Neural cell (in vitro differentiated cells): ENCODE data around the gene CHL1.

Source experiments
- EZH2 ChIP-seq: fragments of 200-600, 300-800 bp; shearing (Covaris generic), sonication (generic); IDR thresholded peaks from 2 replicates; pipeline ENCODE4 v1.6.1; 2014; ENCODE audit warnings: antibody characterized with exemption, low read length, borderline replicate concordance, mild to moderate bottlenecking; ENCODE audit not compliant: insufficient read depth, poor library complexity, severe bottlenecking
- POLR2AphosphoS5 ChIP-seq: IDR thresholded peaks from 2 replicates; pipeline ENCODE4 v1.6.1; 2012
- RAD21 ChIP-seq: fragments of 450-650 bp; conservative IDR thresholded peaks from 2 replicates; pipeline ENCODE4 v1.6.1; 2014; ENCODE audit warnings: antibody characterized with exemption, mild to moderate bottlenecking, moderate library complexity
- TAF1 ChIP-seq: IDR thresholded peaks from 2 replicates; pipeline ENCODE4 v1.6.1; 2012; ENCODE audit warnings: low read depth
- TF ChIP-seq, protein P1 (sequence below): fragments of 450-650 bp; IDR thresholded peaks from 2 replicates; pipeline ENCODE4 v1.5.1; 2014; ENCODE audit warnings: antibody characterized with exemption, mild to moderate bottlenecking, moderate library complexity; ENCODE audit not compliant: poor library complexity, severe bottlenecking
- TF ChIP-seq, protein P2 (sequence below): IDR thresholded peaks from 2 replicates; pipeline ENCODE4 v1.6.1; 2012; ENCODE audit warnings: borderline replicate concordance

GRCh38 chr3:332701-333100 lies 136.1 kb downstream of the CHL1 start:
- TF ChIP-seq RAD21 (no peak), EZH2 (no peak), TAF1 (no peak), POLR2AphosphoS5 (no peak)
- TF ChIP-seq, protein P1, sequence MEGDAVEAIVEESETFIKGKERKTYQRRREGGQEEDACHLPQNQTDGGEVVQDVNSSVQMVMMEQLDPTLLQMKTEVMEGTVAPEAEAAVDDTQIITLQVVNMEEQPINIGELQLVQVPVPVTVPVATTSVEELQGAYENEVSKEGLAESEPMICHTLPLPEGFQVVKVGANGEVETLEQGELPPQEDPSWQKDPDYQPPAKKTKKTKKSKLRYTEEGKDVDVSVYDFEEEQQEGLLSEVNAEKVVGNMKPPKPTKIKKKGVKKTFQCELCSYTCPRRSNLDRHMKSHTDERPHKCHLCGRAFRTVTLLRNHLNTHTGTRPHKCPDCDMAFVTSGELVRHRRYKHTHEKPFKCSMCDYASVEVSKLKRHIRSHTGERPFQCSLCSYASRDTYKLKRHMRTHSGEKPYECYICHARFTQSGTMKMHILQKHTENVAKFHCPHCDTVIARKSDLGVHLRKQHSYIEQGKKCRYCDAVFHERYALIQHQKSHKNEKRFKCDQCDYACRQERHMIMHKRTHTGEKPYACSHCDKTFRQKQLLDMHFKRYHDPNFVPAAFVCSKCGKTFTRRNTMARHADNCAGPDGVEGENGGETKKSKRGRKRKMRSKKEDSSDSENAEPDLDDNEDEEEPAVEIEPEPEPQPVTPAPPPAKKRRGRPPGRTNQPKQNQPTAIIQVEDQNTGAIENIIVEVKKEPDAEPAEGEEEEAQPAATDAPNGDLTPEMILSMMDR, result no peak
- TF ChIP-seq, protein P2, sequence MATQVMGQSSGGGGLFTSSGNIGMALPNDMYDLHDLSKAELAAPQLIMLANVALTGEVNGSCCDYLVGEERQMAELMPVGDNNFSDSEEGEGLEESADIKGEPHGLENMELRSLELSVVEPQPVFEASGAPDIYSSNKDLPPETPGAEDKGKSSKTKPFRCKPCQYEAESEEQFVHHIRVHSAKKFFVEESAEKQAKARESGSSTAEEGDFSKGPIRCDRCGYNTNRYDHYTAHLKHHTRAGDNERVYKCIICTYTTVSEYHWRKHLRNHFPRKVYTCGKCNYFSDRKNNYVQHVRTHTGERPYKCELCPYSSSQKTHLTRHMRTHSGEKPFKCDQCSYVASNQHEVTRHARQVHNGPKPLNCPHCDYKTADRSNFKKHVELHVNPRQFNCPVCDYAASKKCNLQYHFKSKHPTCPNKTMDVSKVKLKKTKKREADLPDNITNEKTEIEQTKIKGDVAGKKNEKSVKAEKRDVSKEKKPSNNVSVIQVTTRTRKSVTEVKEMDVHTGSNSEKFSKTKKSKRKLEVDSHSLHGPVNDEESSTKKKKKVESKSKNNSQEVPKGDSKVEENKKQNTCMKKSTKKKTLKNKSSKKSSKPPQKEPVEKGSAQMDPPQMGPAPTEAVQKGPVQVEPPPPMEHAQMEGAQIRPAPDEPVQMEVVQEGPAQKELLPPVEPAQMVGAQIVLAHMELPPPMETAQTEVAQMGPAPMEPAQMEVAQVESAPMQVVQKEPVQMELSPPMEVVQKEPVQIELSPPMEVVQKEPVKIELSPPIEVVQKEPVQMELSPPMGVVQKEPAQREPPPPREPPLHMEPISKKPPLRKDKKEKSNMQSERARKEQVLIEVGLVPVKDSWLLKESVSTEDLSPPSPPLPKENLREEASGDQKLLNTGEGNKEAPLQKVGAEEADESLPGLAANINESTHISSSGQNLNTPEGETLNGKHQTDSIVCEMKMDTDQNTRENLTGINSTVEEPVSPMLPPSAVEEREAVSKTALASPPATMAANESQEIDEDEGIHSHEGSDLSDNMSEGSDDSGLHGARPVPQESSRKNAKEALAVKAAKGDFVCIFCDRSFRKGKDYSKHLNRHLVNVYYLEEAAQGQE, result no peak
